K562 (cell line): Measurements from ENCODE around the gene HNMT. TPM values are rescaled to one million over a fixed set of nuclear protein-coding genes. Genes with fewer than 3 reads are reported as not detected.

Experiments used
- CREBBP ChIP-seq: IDR thresholded peaks from one replicate; pipeline ENCODE4 v1.6.1; 2012; ENCODE audit warnings: low read depth, mild to moderate bottlenecking, control low read depth, inconsistent platforms, low read length
- HDGF ChIP-seq: fragments of 450-650 bp; IDR thresholded peaks from 2 replicates; pipeline ENCODE4 v1.6.1; 2016
- NFE2L1 ChIP-seq: fragments of 450-650 bp; IDR thresholded peaks from 2 replicates; pipeline ENCODE4 v1.6.1; 2016; ENCODE audit warnings: missing genetic modification characterization, low read depth, mild to moderate bottlenecking, missing compliant biosample characterization, moderate library complexity, borderline replicate concordance
- PREB ChIP-seq: sonication (generic); formaldehyde crosslinking; IDR thresholded peaks from 2 replicates; pipeline ENCODE4 v1.8.1; 2023; ENCODE audit warnings: mild to moderate bottlenecking, missing genetic modification reagents
- RUNX1 ChIP-seq: sonication (generic); IDR thresholded peaks from 2 replicates; pipeline ENCODE4 v1.6.1; 2016; ENCODE audit warnings: antibody characterized with exemption, low read depth
- SMARCC2 ChIP-seq: fragments of 450-650 bp; IDR thresholded peaks from 2 replicates; pipeline ENCODE4 v1.6.1; 2017; ENCODE audit warnings: antibody characterized with exemption, moderate library complexity, mild to moderate bottlenecking, low read depth
- TFAP4 ChIP-seq: sonication (generic); formaldehyde crosslinking; IDR thresholded peaks from 2 replicates; pipeline ENCODE4 v1.8.0; 2022; ENCODE audit warnings: missing genetic modification reagents, mild to moderate bottlenecking, moderate library complexity, borderline replicate concordance
- TRIM25 ChIP-seq: fragments of 450-650 bp; IDR thresholded peaks from 2 replicates; pipeline ENCODE4 v1.7.0; 2016; ENCODE audit warnings: borderline replicate concordance
- XRCC3 ChIP-seq: fragments of 450-650 bp; IDR thresholded peaks from 2 replicates; pipeline ENCODE4 v1.6.1; 2017; ENCODE audit warnings: mild to moderate bottlenecking, moderate library complexity
- YY1 ChIP-seq, 3 experiments: IDR thresholded peaks; 2 replicates each; pipeline ENCODE4 v1.6.1; 2011; ENCODE audit warnings: low read length in 2 of 3, mild to moderate bottlenecking in 2 of 3, moderate library complexity in 2 of 3, borderline replicate concordance in 1 of 3, control low read depth in 1 of 3, low read depth in 1 of 3; ENCODE audit not compliant: insufficient read depth in 3 of 3, insufficient replicate concordance in 2 of 3, control insufficient read depth in 1 of 3, insufficient read length in 1 of 3; ENCODE audit errors: extremely low read depth in 1 of 3
- ZNF655 ChIP-seq: fragments of 250-450 bp; sonication (Bioruptor Pico); IDR thresholded peaks from 2 replicates; pipeline ENCODE4 v1.5.0; 2021
- ZNF778 ChIP-seq: fragments of 450-650 bp; formaldehyde crosslinking; IDR thresholded peaks from 2 replicates; pipeline ENCODE4 v1.4.0; 2020; ENCODE audit warnings: mild to moderate bottlenecking, moderate library complexity
- polyA plus RNA-seq, 8 experiments: library from polyadenylated mRNA; depleted of rRNA in 4 of 8; stranded (reverse) in 5 of 8; unstranded in 3 of 8; fragments of >200 nt; fragmentation: Nextera tagmentation in 2 of 8; fragmentation: Illumina TruSeq in 1 of 8; extraction: Ambion mirVana in 2 of 8; extraction: Trizol in 1 of 8; gene quantifications; 2 replicates each; pipeline versions ENCODE4 v1.2.1 to v1.2.3, GENCODE V29; 2011 to 2014; ENCODE audit warnings: inconsistent platforms in 1 of 8, missing spikeins in 1 of 8
- total RNA-seq, 7 experiments: library from RNA; depleted of rRNA in 6 of 7; stranded (reverse); fragments of >200 nt in 6 of 7; fragmentation: Illumina TruSeq in 2 of 7; extraction: Trizol in 2 of 7; gene quantifications; 2 replicates each; pipeline versions ENCODE4 v1.2.1 to v1.2.3, GENCODE V29; 2011 to 2021; ENCODE audit warnings: low replicate concordance in 1 of 7

HNMT gene
- total and polyA plus RNA-seq, 9 of the 15 experiments (the other 6 are each of a cell fraction or from before 2014, with no cell fraction given): 3.1 to 10.9 (median 5.3) TPM

GRCh38 chr2:138018866-138019688 lies 54.8 kb downstream of the HNMT start (continued):
- TF ChIP-seq SMARCC2 (peak; percentile 77; the same call in 1 of the 2 replicates), RUNX1 (no peak), HDGF (no peak), PREB (CRISPR knock-in tag) (no peak), XRCC3 (no peak), ZNF655 (CRISPR knock-in tag) (no peak), CREBBP (no peak), YY1 (IDR thresholded peaks at IDR 0.05; ENCODE audit: borderline replicate concordance in 1 of 3, control insufficient read depth in 1 of 3, extremely low read depth in 1 of 3, insufficient read depth in 3 of 3, insufficient read length in 1 of 3, insufficient replicate concordance in 2 of 3, low read depth in 1 of 3, low read length in 2 of 3) (no peak), TFAP4 (CRISPR knock-in tag) (no peak), TRIM25 (no peak), ZNF778 (no peak), NFE2L1 (tag) (no peak)
